ENCODE data around the gene CMSS1. TPM values are rescaled to one million over a fixed set of nuclear protein-coding genes. Genes with fewer than 3 reads are reported as not detected.

CMSS1 gene
- total RNA-seq: 7.7 TPM

GRCh38 chr3:99817437-99818240 is at the start of gene CMSS1:
Gene CMSS1, plus strand, starts transcription at chr3:99817862.

DNA sequence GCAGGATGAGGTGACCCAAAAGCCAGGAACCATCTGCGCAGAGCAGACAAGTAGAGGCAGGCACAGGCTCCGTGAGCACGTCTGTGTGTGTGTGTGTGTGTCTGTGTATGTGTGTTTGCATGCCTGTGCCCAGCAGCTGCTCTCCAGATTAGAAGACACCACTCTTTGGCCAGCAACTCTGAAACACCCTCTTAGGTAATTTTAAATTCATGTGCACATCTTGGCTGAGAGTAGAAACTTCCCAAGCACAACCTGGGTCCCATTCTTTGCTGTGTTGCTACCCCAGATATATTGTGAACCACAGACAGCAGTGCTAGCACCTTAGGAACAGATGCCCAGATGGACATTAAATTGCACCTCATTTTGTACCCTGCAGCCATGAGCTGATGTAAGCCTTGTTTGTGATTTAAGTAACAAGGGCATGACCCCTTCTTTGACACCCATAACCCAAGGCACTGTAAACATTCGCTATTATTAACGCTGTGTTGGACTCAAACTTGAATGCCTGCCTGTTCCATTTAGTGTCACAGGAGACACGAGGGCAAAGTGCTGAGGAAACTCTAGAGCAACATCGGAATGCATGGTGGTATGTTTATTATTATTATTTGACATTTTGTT is 296.9 kb downstream of the CMSS1 start, which contains the start of gene FILIP1L:
Gene FILIP1L, minus strand, starts transcription at position 89 of the 618 bp plus-strand sequence.

Small RNA genes within 50 kb of the gene (small RNA-seq; reads per million reads assigned to genes)
- not detected for gene MIR3921 (ENCODE audit: low replicate concordance)

Other genes with a start within 250 kb of the CMSS1 start
- gene COL8A1, start 179.3 kb upstream of the CMSS1 start, total RNA-seq: 13.0 TPM

Measured in metanephros (tissue), 2 donors.